Breast epithelium (tissue), 3 donors: Measurements from ENCODE around the gene GPR158.

Experiments used
- POLR2A ChIP-seq: fragments of 450-650 bp; IDR thresholded peaks from one replicate; pipeline ENCODE4 v1.6.1; 2016; ENCODE audit warnings: antibody characterized with exemption, mild to moderate bottlenecking, moderate library complexity
- TF ChIP-seq, protein P1 (sequence below), 3 donors: fragments of 450-650 bp; IDR thresholded peaks; one replicate each; pipeline ENCODE4 v1.5.1; 2016 to 2017; ENCODE audit warnings: antibody characterized with exemption in 3 of 3, mild to moderate bottlenecking in 3 of 3, moderate library complexity in 3 of 3

DNA sequence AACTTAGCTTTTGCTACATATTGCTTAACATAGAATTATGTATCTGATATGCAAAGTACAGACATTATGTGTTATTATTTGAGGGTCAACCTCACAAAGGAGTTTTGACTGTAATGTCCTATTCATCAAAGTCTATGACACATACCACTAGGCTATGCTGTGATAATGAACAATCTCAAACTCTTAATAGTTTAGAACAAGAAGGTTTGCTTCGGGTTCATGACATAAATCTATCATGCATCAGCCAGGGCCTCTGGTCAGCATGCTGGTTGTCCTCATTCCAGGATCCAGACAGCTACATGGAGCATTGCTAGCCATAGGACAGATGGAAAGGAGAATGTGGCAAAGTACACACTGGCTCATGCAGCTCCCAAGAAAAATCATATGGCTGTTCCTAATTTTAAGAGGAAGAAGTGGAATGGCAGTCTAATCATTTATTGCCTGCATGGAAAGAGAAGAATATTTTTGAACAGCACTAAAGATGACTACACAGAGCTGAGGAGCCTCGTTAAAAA lies 332.1 kb downstream of the GPR158 start:
- TF ChIP-seq, protein P1, sequence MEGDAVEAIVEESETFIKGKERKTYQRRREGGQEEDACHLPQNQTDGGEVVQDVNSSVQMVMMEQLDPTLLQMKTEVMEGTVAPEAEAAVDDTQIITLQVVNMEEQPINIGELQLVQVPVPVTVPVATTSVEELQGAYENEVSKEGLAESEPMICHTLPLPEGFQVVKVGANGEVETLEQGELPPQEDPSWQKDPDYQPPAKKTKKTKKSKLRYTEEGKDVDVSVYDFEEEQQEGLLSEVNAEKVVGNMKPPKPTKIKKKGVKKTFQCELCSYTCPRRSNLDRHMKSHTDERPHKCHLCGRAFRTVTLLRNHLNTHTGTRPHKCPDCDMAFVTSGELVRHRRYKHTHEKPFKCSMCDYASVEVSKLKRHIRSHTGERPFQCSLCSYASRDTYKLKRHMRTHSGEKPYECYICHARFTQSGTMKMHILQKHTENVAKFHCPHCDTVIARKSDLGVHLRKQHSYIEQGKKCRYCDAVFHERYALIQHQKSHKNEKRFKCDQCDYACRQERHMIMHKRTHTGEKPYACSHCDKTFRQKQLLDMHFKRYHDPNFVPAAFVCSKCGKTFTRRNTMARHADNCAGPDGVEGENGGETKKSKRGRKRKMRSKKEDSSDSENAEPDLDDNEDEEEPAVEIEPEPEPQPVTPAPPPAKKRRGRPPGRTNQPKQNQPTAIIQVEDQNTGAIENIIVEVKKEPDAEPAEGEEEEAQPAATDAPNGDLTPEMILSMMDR (IDR thresholded peaks at IDR 0.05): no peak
- no peak for TF ChIP-seq POLR2A
